SK-N-MC (cell line): Measurements from ENCODE around the gene TNIK.

ENCODE experiments used
- DNase-seq: peaks from one replicate; pipeline ENCODE4 v3.0.0-alpha.2; 2011; ENCODE audit warnings: low read depth, low spot score
- H3K27ac ChIP-seq: fragments of 200-600 bp; sonication (generic); 2 replicates; pipeline ENCODE4 v1.5.1; 2016; ENCODE audit warnings: mixed run types
- H3K36me3 ChIP-seq: fragments of 200-600 bp; sonication (generic); 2 replicates; pipeline ENCODE4 v1.6.1; 2017; ENCODE audit warnings: antibody characterized with exemption, low read length, mixed read lengths; ENCODE audit not compliant: insufficient read depth
- H3K4me3 ChIP-seq: fragments of 200-600 bp; sonication (generic); 2 replicates; pipeline ENCODE4 v1.5.1; 2016
- H3K9ac ChIP-seq: fragments of 200-600 bp; sonication (generic); 2 replicates; pipeline ENCODE4 v1.8.0; 2017; ENCODE audit warnings: mixed run types, mixed read lengths; ENCODE audit not compliant: insufficient read length
- H3K9me3 ChIP-seq: fragments of 200-600 bp; sonication (generic); 2 replicates; pipeline ENCODE4 v1.6.1; 2017; ENCODE audit warnings: low read depth, mild to moderate bottlenecking, antibody characterized with exemption, low read length, moderate library complexity, mixed read lengths
- EZH2 ChIP-seq: fragments of 200-600 bp; sonication (generic); IDR thresholded peaks from one replicate; pipeline ENCODE4 v1.6.1; 2017; ENCODE audit warnings: antibody characterized with exemption
- FOXP2 ChIP-seq: optimal IDR thresholded peaks from 2 replicates; pipeline ENCODE3; 2011; ENCODE audit warnings: mild to moderate bottlenecking, moderate library complexity; ENCODE audit not compliant: insufficient read depth; ENCODE audit errors: extremely low read length, control extremely low read depth
- POLR2AphosphoS5 ChIP-seq: IDR thresholded peaks from 2 replicates; pipeline ENCODE4 v1.6.1; 2012; ENCODE audit warnings: mild to moderate bottlenecking, low read depth, low read length, borderline replicate concordance

Gene TNIK

GRCh38 chr3:171481011-171481410 is 20.8 kb upstream of the TNIK start:
- no peak overlapping the region for H3K9ac ChIP-seq
- no peak for DNase-seq

GRCh38 chr3:171480526-171480925 is 20.3 kb upstream of the TNIK start:
- H3K9ac ChIP-seq, result no peak overlapping the region
- no peaks in the 10 kb centered on the region for H3K9me3 ChIP-seq
- H3K4me3 ChIP-seq, result no peak overlapping the region
- H3K27ac ChIP-seq, result no peak overlapping the region
- H3K36me3 ChIP-seq, result no peaks in the 10 kb centered on the region
- DNase-seq, result no peak
- TF ChIP-seq FOXP2 (no peak), POLR2AphosphoS5 (no peak), EZH2 (no peak)

More at GRCh38 chr3:171481011-171481410, 20.8 kb upstream of the TNIK start:
- Histone ChIP-seq H3K4me3 (no peak overlapping the region), H3K36me3 (no peaks in the 10 kb centered on the region), H3K9me3 (no peaks in the 10 kb centered on the region), H3K27ac (no peak overlapping the region)
- TF ChIP-seq EZH2 (no peak), POLR2AphosphoS5 (no peak)

GRCh38 chr3:171476532-171477102 is 16.4 kb upstream of the TNIK start:
- Histone ChIP-seq H3K4me3 (no peak overlapping the region), H3K36me3 (no peaks in the 10 kb centered on the region), H3K9me3 (no peaks in the 10 kb centered on the region), H3K27ac (no peak overlapping the region), H3K9ac (no peak overlapping the region)
- DNase-seq, result no peak
- no peak for TF ChIP-seq POLR2AphosphoS5
- no peak for TF ChIP-seq EZH2
- TF ChIP-seq FOXP2, result no peak

GRCh38 chr3:171472552-171472951 is 12.3 kb upstream of the TNIK start:
- H3K36me3 ChIP-seq, result no peaks in the 10 kb centered on the region
- H3K9ac ChIP-seq, result no peak overlapping the region
- no peak for DNase-seq
- no peak overlapping the region for H3K4me3 ChIP-seq
- no peak overlapping the region for H3K27ac ChIP-seq
- no peaks in the 10 kb centered on the region for H3K9me3 ChIP-seq
- TF ChIP-seq POLR2AphosphoS5 (no peak), EZH2 (no peak)

- Histone ChIP-seq H3K27ac (no peak overlapping the region), H3K4me3 (no peak overlapping the region), H3K9ac (no peak overlapping the region), H3K36me3 (no peaks in the 10 kb centered on the region), H3K9me3 (no peaks in the 10 kb centered on the region)
- no peak for TF ChIP-seq POLR2AphosphoS5
- TF ChIP-seq FOXP2, result no peak
- no peak for TF ChIP-seq EZH2
- no peak for DNase-seq
These were observed 10.6 kb upstream of the TNIK start for GRCh38 chr3:171470714-171471227.

GRCh38 chr3:171469376-171469775 is 9.2 kb upstream of the TNIK start:
- H3K9me3 ChIP-seq, result no peaks in the 10 kb centered on the region
- TF ChIP-seq EZH2 (no peak), FOXP2 (no peak), POLR2AphosphoS5 (no peak)
- H3K36me3 ChIP-seq, result no peaks in the 10 kb centered on the region
- H3K27ac ChIP-seq, result no peak overlapping the region
- H3K9ac ChIP-seq, result no peak overlapping the region
- DNase-seq, result no peak
- no peak overlapping the region for H3K4me3 ChIP-seq

GRCh38 chr3:171468296-171468906 is 8.2 kb upstream of the TNIK start:
- Histone ChIP-seq H3K4me3 (no peak overlapping the region), H3K36me3 (no peaks in the 10 kb centered on the region), H3K9ac (no peak overlapping the region), H3K27ac (no peak overlapping the region), H3K9me3 (no peaks in the 10 kb centered on the region)
- no peak for DNase-seq
- TF ChIP-seq FOXP2 (no peak), EZH2 (no peak), POLR2AphosphoS5 (no peak)

GRCh38 chr3:171465763-171466162 is 5.6 kb upstream of the TNIK start:
- Histone ChIP-seq H3K9ac (no peak overlapping the region), H3K4me3 (no peak overlapping the region), H3K36me3 (no peaks in the 10 kb centered on the region), H3K27ac (no peak overlapping the region), H3K9me3 (no peaks in the 10 kb centered on the region)
- DNase-seq, result no peak
- no peak for TF ChIP-seq POLR2AphosphoS5
- no peak for TF ChIP-seq EZH2
- no peak for TF ChIP-seq FOXP2

GRCh38 chr3:171464462-171464861 is 4.3 kb upstream of the TNIK start:
- TF ChIP-seq EZH2 (no peak), POLR2AphosphoS5 (no peak), FOXP2 (no peak)
- no peak overlapping the region for H3K9ac ChIP-seq
- H3K36me3 ChIP-seq, result no peaks in the 10 kb centered on the region
- H3K9me3 ChIP-seq, result no peaks in the 10 kb centered on the region
- no peak overlapping the region for H3K4me3 ChIP-seq
- no peak overlapping the region for H3K27ac ChIP-seq
- no peak for DNase-seq
